Thyroid gland (tissue), 4 donors: ENCODE results near the gene GCN1.

Experiments
- POLR2A ChIP-seq, 2 donors: fragments of 450-650 bp; IDR thresholded peaks; one replicate each; pipeline ENCODE4 v1.6.1; 2017; ENCODE audit warnings: antibody characterized with exemption in 2 of 2, mild to moderate bottlenecking in 2 of 2, moderate library complexity in 1 of 2
- TF ChIP-seq, protein P1 (sequence below), 6 experiments: fragments of 200-600 bp in 3 of 6; fragments of 450-650 bp in 3 of 6; sonication (generic) in 3 of 6; IDR thresholded peaks; one replicate each; pipeline ENCODE4 v1.5.1; 2016 to 2019; ENCODE audit warnings: antibody characterized with exemption in 6 of 6, mild to moderate bottlenecking in 2 of 6, inconsistent platforms in 1 of 6, moderate library complexity in 1 of 6

DNA sequence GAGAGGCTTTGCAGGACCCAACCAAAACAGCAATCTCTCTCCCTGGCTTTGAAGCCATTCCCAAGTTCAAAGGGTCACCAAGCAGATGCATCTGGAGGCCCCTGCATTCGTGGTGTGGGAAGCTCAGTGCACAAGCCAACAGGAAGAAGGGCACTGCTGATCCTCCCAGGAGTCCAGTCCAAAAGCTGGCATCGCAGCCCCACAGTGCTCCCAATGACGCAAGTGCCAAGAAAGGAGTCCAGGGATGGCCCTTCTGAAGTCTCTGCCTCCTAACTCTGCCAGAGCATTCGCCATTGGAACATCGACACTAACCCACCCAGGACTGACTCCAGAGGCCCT lies 45.9 kb upstream of the GCN1 start:
- TF ChIP-seq, protein P1, sequence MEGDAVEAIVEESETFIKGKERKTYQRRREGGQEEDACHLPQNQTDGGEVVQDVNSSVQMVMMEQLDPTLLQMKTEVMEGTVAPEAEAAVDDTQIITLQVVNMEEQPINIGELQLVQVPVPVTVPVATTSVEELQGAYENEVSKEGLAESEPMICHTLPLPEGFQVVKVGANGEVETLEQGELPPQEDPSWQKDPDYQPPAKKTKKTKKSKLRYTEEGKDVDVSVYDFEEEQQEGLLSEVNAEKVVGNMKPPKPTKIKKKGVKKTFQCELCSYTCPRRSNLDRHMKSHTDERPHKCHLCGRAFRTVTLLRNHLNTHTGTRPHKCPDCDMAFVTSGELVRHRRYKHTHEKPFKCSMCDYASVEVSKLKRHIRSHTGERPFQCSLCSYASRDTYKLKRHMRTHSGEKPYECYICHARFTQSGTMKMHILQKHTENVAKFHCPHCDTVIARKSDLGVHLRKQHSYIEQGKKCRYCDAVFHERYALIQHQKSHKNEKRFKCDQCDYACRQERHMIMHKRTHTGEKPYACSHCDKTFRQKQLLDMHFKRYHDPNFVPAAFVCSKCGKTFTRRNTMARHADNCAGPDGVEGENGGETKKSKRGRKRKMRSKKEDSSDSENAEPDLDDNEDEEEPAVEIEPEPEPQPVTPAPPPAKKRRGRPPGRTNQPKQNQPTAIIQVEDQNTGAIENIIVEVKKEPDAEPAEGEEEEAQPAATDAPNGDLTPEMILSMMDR (IDR thresholded peaks at IDR 0.05), result no peak
- no peak for TF ChIP-seq POLR2A (IDR thresholded peaks at IDR 0.05)
